ENCODE data around the gene ACTR8.

ACTR8 gene

DNA sequence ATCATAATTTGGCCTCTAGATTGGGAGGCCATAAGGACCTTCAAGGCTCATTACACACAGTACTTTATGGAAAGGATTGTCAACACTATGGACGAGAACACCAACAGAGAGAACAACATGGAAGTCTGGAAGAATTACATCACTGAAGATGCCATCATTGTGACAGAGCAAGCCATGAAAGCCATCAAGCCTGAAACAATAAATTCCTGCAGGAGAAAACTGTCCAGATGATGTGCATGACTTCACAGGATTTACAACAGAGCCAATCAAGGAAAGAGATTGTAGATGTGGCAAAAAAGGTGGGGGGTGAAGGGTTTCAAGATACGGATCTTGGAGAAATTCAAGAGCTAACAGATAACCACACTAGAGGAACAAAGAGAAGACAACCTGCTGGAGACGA lies 19.7 kb downstream of the ACTR8 start:
- no peak for FAIRE-seq

DNA sequence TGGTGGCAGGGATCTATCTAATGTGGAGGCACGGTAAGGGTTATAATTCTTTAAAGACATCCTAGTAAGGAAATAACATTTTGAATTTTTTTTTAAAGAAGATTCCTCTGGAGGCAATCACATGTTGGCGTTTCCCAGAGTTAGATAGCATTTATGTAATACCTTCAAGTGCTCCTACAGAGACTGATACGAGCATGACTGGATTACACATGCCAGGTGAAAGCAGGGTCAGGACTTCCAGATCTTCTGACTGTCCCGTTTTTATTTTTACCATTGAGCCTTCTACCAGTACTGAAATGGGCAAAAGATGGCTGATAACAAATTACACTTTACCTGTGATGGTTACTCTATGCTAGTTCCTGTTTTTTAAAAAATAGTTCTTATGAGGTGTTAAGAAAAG lies 21.8 kb downstream of the ACTR8 start:
- no peak for FAIRE-seq

DNA sequence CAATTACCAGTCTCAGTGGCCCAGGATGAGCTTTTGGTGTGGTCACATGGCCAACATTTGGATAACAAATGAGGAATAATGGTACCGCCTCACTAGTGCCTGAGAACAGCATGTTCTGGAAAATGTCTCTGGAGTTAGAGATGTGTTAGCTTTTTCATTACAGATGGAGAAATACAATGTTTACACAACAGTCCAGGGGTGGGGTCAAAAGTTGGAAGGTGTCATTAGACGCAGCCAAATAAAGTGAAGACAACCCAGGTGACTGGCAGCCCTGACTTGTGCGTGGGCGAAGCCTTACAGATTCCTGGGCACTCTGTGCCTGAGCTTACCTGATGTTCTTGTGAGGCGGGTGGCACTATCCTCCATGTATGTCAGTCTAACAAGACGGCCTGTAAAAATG lies 22.8 kb downstream of the ACTR8 start:
- FAIRE-seq, result no peak

DNA sequence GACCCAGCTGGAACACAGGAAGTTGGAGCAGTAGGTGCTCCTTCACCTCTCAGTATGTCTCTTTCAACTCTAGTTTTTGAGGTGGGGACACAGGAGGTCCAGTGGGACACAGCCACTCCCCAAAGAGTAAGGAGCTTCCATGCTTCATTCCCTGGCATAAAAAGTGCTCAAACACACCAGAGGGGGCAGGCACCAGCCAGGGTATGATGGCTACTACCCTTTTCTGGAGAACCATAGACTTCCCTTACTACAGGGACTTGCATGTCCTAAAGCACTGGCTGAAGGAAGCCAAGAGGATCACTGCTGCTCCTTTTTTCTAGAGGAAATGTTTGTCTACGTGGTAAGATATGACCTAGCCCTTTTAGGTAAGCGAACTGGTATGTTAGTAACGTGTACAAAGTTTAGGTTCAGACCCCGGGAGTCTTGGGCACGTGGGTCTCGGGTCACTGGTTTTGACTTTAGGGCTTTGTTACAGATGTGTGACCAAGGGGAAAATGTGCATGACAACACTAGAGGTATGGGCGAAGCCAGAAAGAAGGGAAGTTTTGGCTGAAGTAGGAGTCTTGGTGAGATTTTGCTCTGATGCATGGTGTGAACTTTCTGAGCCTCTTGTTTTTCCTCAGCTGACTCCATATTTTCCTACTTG lies 23.7 kb downstream of the ACTR8 start:
- FAIRE-seq, result no peak

DNA sequence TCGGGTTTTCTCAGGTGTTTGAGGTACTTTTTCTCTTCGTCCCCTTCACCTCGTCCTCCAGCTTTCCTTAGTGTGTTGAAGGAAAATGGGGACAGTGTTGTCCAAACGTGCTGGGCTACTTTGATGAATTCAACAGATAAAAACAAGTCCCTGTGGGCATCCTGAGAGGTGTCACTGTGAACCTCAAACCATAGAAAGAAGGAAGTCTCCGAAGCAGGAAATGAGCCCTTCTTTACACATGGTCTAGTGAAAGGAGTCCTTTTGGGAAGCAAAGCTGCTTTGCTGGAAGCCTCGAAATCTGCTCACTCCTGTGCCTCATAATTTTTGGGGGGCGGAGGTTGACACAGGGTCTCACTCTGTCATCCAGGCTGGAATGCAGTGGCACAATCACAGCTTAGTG lies 25.0 kb downstream of the ACTR8 start:
- no peak for FAIRE-seq

DNA sequence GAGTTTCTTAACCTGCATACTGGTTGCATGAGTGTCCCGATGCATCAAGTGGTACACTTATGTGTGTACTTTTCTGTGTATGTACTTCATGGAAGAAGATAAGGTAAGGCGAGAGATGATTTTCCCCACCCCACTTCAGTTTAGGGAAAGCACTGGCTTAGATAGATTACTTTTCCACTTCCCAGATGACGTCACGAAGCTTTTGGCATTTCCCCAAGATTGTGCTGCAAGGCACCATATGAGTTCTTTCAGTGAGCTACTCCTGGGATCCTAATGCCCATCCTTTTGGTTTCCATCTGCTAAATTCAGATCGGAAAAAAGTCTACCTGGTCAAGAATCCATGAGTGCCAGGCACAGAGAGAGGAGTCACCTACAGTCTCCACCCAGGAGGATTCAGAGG lies 31.1 kb downstream of the ACTR8 start:
- FAIRE-seq, result no peak

DNA sequence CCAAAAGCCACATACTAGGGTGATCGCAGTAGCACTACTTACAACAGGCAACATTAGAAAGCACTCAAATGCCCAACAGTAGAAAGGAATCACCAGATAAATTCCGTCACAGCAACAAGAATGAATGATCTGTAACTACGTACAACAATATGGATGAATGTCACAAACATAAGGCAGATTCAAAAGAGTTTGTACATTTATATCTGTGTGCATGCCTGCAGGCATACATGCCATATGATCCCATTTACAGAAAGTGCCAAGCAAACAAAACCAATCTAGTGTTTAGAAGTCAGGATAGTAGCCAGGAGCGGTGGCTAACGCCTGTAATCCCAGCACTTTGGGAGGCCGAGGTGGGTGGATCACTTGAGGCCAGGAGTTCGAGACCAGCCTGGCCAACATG lies 32.0 kb downstream of the ACTR8 start:
- FAIRE-seq, result no peak

DNA sequence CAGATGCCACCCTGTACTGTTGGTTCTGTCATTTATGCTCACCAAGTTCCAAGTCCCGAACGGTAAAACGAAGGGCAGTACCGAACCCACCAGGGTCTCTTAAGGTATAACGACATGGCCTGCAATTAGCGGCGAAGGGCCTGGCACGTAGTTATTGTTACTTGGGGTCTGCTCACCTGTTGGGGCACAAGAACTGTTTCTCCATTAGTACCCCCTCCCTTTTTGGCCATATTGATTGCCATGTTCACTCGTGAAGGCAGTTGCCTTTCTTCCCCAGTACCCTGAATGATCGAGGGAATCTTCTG lies 35.1 kb downstream of the ACTR8 start:
- no peak for FAIRE-seq

DNA sequence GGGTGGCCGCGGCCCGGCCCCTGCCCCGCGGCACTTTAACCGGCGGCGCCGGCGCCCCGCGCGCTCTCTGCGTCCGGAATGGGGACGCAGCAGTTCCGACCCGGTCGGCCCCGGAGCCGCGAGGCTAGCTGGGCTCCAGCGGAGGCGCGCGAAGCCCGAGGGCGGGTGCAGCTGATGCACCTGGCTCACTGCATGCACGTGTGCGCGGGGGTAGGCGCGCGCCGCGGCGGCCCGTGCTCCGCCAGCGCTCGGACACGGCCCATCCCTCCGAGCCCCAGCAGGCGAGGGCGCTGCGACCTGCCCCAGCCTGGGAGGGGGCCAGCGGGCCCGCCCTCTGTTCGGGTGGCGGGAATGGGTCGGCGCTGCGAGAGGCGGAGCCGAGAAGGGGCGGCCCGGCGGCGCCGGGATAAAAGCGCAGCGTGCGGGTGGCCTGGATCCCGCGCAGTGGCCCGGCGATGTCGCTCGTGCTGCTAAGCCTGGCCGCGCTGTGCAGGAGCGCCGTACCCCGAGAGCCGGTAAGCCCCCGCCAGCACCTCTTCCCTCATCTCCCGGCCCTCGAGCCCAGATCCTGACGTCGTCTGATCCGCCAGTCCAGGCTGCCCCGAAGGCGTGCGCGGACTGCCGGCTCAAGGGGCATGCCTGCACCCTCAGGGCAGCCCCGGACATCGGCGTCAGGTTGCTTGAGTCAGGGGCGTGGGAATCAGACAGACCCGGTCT lies 35.7 kb downstream of the ACTR8 start, which contains the start of the genes CHDH and IL17RB:
Gene CHDH (minus strand): TSS at position 286 of the 717 bp plus-strand sequence. CDS start 22,411 bp downstream, outside the sequence.
Gene IL17RB (plus strand): TSS at position 435 of the 717 bp plus-strand sequence. CDS start 21 bp downstream, at position 456.
- FAIRE-seq, result no peak

DNA sequence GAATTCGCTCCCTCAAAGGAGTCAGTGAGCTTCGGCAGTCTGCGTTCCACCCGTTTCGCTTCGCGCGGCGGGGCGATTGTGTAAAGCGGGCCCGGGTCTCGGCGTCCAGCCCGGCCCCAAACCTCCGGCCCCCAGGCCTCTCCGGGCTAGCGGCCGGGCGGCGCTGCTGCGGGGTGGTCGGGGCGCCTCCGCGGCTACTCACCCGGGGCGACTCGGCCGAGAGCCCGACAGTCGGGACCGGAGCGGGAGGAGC lies 36.1 kb downstream of the ACTR8 start:
- no peak for FAIRE-seq

DNA sequence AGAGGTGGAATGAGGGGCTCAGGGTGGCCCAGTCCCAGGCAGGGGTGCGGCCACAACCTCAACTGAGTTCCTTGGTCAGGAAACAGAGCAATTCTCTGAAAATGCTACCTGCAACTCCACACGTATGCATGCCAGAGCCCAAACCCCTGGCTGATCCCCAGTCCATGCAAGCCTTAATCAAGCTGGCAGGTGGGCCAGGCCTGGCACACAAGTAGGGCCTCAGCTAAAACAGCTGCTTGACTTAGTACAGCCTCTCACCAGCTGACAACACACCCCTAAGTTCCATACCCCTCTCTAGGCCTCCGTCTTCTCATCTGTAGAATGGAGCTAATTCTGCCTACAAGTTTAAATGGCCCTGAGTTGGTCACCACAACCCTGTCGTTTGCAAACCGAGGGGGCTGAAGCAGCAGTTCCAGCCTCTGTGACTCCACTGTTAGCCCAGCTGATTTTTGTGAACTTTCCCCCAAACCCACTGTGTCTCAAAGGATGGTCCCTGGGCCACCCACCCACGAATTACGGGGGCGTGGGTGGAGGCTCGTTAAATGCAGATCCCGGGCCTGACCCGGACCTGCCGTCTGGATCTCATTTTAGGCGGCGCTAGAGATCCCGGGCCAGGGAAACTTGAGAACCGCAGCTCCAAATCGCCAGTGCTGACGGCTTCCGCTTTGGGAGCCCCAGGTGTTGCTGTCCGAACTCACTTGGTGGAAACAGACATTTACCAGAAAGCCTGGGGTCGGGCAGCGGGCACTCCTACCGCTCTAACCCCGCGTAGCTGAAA lies 36.7 kb downstream of the ACTR8 start:
- no peak for FAIRE-seq

DNA sequence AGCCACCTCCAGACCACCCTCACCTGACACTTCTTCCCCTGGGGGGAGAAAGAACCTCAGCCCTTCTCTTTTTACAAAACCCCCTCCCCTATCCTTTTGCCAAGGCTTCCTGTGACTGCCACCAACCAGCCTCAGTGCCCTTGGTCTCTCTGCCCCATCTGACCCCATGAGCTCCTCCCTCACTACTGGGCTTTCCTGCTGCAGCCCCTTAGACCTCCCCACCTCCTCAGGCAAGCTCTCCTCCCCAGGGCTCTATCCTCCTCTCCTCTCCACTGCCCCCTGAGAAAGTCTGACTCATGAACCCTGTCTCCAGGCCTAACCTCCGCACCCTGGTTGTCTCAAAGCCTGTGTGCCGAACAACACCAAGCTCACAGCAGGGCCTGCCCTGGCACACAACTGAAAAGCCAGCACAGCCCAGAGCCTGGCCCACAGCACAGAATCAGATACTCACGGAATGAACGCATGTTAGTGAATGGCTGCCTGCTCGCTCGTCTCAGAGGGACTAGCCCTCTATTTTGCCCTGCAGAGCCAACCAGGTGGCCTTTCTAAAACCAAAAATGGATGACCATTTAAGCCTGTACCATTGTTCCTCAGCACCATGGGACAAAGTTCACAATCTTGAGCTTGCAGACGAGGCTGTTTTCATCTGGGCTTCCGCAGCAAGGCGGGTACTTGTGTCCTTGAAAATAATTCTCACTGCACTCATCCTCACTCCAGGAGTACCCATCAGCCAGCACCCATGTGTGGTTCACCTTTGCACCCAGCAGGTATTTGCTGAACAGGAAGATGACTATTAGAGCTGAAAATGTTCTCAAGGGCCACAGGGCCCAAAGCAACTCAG lies 37.5 kb downstream of the ACTR8 start:
- no peak for FAIRE-seq

DNA sequence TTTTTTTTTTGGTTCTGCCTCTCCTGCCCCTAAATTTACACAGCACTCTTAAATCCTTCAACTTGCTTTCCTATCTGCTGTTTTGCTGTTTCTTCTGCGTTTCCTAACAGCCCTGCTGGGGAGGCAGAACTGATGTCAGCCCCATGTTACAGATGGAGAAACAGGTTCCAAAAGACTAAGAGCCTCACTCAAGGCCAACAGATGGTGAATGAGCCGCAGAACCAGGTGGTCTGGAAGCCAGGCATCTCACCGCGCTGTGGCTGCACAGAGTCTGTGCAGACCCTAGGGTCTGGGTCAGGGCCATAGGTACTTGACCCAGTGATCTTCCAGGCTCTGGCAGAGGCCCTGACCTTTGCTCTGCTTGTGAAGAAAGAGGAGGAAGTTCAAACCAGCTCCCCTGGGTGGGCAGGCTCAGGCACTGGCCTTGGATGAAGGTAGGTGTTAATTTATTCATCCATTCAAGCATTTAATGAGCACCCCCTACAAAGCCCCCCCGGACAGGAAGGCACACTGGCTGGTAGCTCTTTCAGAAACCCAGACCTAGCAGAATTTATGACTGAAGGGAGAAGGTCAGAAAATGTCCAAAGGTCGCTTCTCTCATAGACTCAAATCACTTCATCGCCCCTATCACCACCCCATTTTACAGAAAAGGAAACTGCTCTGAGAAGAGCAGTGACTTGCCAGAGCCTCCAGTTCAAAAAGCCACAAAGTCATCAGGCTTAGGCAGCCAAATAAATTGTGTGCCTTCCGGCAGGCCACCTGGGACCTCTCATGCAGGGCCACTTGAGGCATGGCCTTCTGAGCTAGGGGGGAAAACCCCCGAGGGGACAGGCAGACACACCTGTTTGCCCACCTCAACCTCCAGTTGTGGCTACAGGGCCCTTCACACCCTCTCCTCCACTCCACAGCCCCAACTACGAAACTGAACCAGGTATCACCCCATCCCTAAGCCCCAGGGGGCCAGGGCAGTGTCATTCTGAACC lies 38.5 kb downstream of the ACTR8 start:
- no peak for FAIRE-seq

DNA sequence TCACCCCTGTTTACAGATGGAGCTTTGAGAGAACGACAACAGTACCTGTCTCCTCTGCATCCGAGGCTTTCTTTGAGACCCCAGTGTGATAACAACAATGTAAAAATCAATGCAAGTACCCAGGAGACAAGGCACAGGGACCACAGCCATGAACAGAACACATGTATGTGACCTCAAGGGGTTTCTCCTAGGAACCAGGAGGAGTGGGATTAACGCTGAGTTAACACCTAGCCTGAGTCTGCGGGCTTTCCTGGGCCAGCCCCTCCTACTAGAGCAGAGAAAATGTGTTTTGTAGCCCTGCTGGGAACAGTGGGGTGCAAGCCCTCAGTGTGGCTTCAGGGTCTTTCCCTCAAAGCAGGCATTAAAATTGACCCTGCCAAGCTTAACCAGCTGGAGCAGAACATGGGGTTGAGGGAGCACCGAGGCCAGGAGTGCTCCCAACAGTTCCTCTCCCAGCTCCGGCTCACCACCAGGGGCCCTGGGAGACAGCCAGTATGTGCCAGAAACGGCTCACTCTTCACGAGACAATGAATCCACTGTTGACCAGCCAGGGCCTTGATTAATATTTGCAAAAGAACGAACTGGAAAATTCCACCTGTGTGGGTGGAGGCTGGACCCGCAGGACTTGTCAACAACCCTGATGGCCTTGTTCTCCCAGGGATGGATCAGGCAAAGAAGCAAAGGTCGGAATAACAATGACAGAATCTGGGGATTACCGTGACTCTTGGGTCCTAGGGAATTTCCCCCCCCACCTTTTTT lies 39.3 kb downstream of the ACTR8 start:
- FAIRE-seq, result no peak

DNA sequence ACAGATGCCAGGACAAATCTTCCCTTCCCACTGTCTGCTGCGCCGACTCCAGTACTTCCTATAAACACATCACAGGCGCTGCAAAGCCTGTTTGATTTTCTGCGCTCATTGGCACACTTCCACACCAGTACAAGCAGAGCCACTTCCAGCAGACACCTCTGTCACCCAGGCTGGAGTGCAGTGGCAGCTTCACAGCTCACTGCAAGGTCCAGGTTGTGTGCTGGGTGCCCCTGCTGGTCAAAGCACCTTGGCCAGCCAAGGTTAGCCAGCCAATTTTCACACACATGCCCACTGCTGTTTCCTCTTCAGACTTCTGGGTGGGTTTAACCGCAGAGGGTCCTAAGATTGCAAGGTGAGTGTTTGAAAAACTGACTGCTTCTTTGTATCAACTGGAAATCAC lies 40.7 kb downstream of the ACTR8 start:
- no peak for FAIRE-seq

DNA sequence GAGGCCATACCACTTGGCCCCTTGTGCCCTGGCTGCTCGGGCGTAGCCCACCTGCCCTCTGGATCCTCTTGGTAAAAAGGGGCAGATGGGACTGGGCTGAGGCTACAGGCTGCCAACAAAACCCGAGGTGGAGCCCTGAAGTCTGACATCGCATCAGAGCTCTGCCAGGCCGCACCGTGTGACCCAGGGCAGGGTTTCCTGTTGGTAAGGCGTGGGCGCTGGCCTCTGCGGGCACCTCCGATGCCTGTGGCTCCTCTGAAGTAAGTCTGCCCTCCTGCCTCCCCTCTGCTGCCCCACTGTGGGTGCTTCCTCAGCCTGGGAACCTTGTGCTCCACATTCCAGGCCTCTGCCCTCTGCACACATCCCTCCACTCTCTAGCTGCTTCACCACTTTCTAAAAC lies 44.6 kb downstream of the ACTR8 start:
- no peak for FAIRE-seq

DNA sequence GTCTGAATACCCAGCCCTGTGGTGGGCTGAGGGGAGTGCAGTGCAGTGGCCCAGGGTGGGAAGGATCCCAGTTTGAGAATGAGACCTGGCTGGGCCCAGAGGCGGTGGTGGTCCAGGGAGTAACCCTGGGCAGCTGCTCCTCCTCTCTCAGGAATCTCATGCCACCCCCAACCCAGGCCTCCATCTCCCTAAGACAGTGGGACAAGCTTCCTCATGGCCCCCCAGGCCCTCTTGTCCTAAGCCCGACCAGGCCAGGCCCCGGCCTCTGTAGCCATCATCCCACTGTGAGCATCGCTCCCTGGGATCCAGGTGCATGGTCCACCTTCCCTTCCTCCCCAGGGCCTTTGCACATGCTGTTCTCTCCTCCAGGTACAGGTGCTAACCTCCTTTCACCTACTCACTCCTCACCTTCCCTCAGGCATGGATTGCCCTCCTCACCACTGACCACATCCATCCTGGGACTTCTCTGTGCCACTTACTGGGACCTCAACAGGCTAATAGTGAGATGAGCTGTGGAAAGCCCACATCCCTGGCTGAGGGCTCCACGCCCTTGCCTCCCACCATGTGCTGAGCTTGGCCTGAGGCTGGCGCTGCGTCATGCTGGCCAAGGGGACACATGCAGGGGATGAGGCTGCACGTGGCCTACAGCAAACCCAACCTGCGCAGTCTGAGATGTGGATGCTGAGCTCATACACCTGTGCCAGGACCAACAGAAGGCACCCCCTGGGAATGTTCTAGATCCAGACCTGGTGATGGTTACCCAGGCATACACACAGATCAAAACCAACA lies 45.7 kb downstream of the ACTR8 start:
- no peak for FAIRE-seq

DNA sequence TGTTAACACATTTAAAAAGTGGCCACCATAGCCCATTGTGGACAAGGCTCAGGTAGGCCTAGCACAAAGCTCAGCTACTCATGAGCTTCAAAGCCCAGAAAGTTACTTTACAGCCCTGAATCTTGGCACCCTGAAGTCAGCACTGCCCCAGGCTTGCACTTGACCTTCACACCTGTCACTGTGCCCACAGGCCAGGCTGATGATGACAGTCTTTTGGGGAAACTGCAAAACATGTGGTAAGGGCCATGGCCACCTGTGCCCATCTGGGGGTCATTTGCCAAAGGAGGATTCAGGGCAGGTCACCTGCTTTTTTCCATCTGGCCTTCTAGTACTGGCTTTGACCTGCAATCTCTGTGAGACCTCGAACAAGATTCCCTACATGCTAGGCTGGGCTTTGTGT lies 46.7 kb downstream of the ACTR8 start:
- FAIRE-seq, result no peak

DNA sequence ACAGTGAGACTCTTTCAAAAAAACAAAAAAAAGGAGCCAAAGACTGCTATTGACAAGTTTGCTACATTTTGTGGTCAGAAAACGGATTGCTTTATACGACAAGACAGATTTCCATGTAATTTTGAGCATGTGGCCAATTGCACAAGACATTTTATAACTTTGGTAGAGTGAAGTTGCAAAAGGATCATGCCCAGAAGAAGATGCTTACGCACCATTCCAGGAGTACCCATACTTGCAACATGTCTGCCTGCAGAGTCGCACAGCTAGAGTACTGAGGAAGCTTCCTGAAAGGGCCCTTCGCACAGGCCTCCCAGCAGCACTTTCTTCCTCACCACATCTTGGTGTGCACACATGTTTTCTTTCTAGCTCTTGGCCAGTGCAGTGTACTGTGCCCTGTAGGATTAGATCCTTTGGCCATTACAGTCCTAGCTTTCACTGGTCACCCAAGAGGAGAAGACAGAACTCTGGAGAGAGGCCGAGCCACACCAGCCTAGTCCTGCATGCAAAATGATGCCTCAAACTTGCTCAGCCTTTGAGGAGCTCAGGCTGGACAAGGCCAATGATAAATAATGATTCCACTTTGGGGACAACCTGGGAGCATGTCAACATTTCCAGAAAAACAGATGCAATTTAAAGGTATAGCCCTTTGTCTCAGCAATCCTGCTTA lies 47.4 kb downstream of the ACTR8 start:
- FAIRE-seq, result no peak

DNA sequence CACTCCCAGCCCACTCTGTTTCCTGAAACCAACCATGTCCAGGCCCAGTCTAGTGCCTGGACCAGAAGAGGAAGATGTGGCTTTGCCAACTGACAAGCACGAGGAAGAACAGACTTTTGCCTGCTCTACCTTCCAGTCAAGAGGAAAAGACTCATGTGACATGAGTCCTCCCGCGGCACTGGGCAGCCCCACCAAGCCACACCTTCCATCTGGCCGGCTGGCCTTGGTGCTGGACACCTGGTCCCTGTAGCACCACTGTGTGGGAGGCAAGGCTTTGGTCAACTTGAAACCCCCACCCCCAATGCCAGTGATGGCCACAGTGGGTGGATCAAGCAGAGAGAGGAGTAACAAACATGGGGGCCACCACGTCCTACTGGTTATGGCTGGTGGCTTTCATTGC lies 48.3 kb downstream of the ACTR8 start:
- FAIRE-seq, result no peak
